Spinal cord (tissue), 10 donors: Measurements from ENCODE around the gene PKP1. TPM values are rescaled to one million over a fixed set of nuclear protein-coding genes. Genes with fewer than 3 reads are reported as not detected.

Experiments used
- DNase-seq, 6 donors: peaks; one replicate each; pipeline versions ENCODE4 v3.0.0 to v3.0.0-alpha.2; 2013 to 2015; ENCODE audit warnings: low spot score in 6 of 6, low read depth in 4 of 6
- H3K27ac ChIP-seq: one replicate; pipeline ENCODE4 v1.5.1; 2013; ENCODE audit warnings: low read depth, low read length, control low read depth
- H3K27me3 ChIP-seq: one replicate; pipeline ENCODE4 v1.6.1; 2013; ENCODE audit warnings: low read length; ENCODE audit not compliant: control insufficient read depth, insufficient read depth
- H3K36me3 ChIP-seq: one replicate; pipeline ENCODE4 v1.6.1; 2013; ENCODE audit warnings: low read length; ENCODE audit not compliant: control insufficient read depth, insufficient read depth
- H3K4me1 ChIP-seq: one replicate; pipeline ENCODE4 v1.6.1; 2013; ENCODE audit warnings: low read length; ENCODE audit not compliant: control insufficient read depth, insufficient read depth
- H3K4me3 ChIP-seq: one replicate; pipeline ENCODE4 v1.5.1; 2013; ENCODE audit warnings: low read depth, low read length, control low read depth
- H3K9me3 ChIP-seq: one replicate; pipeline ENCODE4 v1.6.1; 2013; ENCODE audit warnings: low read length; ENCODE audit not compliant: control insufficient read depth, insufficient read depth
- WGBS: methylation state at CpG from one replicate; pipeline ENCODE4 v1.1.5; 2013; ENCODE audit warnings: missing lambda C conversion rate; ENCODE audit not compliant: insufficient coverage; 5-methylcytosine and 5-hydroxymethylcytosine counted together
- polyA plus RNA-seq, 2 donors: library from polyadenylated mRNA; unstranded; fragments of 120-200 nt; gene quantifications; one replicate each; pipeline ENCODE4 v1.2.1, GENCODE V29; 2013; ENCODE audit not compliant: insufficient read length in 2 of 2
- total RNA-seq, 2 donors: library from RNA; depleted of rRNA in 1 of 2; stranded (reverse); fragments of 120-200 nt in 1 of 2; fragments of >200 nt in 1 of 2; gene quantifications; one replicate each; pipeline versions ENCODE4 v1.2.3 to v1.2.4, GENCODE V29; 2013 to 2014
- donor health status: healthy.

Gene PKP1
- total and polyA plus RNA-seq, 4 donors: 0.22 to 1.2 (median 0.99) TPM

GRCh38 chr1:201354151-201354900 is 71.0 kb downstream of the PKP1 start:
- no peaks in the 10 kb centered on the region for H3K9me3 ChIP-seq
- no peak overlapping the region for H3K27ac ChIP-seq
- peaks cover under 1% of the 10 kb centered on the region for H3K27me3 ChIP-seq
- H3K36me3 ChIP-seq: no peaks in the 10 kb centered on the region
- WGBS: 80% methylated on average over 3 of the region's 9 CpGs
- H3K4me3 ChIP-seq: no peak overlapping the region
- no peak for DNase-seq
- no peaks in the 10 kb centered on the region for H3K4me1 ChIP-seq

DNA sequence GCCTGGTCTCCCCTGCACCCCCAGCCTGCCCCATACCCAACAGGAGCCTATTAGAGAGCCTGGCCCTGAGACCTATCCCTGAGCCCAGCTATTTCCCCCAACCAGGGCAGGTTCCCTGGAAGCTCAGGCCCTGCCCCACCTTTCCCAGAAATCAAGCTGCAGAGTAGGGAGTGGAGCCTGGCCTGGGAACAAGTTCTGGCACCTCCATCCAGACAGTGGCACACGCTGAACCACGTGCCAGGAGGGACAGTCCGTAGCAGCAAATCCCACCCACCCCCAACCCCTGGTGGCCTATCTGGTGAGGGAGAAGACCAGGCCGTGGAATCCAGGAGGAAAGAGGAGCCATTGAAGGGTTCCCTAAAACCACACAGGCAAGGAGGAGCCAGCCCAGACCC is 71.6 kb downstream of the PKP1 start:
- no peak overlapping the region for H3K27ac ChIP-seq
- H3K4me3 ChIP-seq: no peak overlapping the region
- 20% methylated on average over 1 of the region's 4 CpGs for WGBS
- H3K9me3 ChIP-seq: no peaks in the 10 kb centered on the region
- H3K4me1 ChIP-seq: no peaks in the 10 kb centered on the region
- H3K36me3 ChIP-seq: no peaks in the 10 kb centered on the region
- no peak for DNase-seq
- H3K27me3 ChIP-seq: no peaks in the 10 kb centered on the region

DNA sequence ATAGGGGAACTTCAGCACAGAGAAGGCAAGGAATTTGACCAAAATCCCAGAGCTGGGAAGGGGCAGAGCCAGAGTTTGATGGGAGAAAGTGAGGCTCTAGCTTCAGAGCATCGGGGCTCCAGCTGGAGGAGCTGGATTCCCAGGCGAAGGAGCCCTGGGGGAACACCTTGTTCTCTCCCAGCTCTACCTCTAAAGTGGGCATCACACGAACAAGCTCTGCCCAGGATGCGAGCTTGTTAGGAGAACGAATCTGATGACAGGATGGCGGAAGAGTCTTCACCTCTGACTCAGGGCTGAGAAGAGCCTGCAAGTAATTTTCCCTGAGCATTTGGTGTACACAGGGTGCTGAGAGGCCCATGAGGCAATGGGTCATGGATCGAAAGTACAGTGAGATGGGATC is 72.2 kb downstream of the PKP1 start:
- no peak overlapping the region for H3K4me3 ChIP-seq
- DNase-seq: no peak
- no peak overlapping the region for H3K27ac ChIP-seq
- H3K27me3 ChIP-seq: no peaks in the 10 kb centered on the region
- 98% methylated on average over 6 of the region's 7 CpGs for WGBS
- no peaks in the 10 kb centered on the region for H3K9me3 ChIP-seq
- no peaks in the 10 kb centered on the region for H3K36me3 ChIP-seq
- H3K4me1 ChIP-seq: no peaks in the 10 kb centered on the region

DNA sequence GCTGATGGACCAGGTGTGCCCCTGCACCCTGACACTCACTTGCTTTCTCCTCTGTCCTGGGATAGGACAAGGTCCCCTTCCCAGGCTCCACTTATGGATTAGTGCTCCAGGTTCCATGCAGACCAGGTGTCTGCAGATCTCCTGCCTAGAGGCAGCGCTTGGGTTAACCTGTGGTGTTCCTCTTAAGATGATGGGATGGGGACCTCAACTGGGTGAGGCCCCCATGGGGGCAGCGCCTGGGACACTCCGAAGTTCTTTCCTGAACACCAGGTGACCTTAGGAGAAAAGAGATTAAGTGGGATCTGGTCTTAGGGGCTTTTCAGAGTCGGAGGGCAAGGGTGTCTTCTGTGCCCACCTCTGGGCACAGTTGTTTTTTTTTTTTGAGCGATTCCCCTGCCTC is 72.9 kb downstream of the PKP1 start:
- WGBS: 86% methylated on average over 5 of the region's 5 CpGs
- H3K4me1 ChIP-seq: no peaks in the 10 kb centered on the region
- no peak overlapping the region for H3K27ac ChIP-seq
- no peak overlapping the region for H3K4me3 ChIP-seq
- DNase-seq: no peak
- H3K36me3 ChIP-seq: no peaks in the 10 kb centered on the region
- no peaks in the 10 kb centered on the region for H3K27me3 ChIP-seq
- H3K9me3 ChIP-seq: no peaks in the 10 kb centered on the region

- Histone ChIP-seq H3K4me1 (no peaks in the 10 kb centered on the region), H3K9me3 (no peaks in the 10 kb centered on the region), H3K4me3 (no peak overlapping the region), H3K27ac (no peak overlapping the region), H3K27me3 (no peaks in the 10 kb centered on the region), H3K36me3 (no peaks in the 10 kb centered on the region)
- no peak for DNase-seq
- 80% methylated on average over 9 of the region's 11 CpGs for WGBS
Observed at GRCh38 chr1:201356701-201357100, 73.4 kb downstream of the PKP1 start.

DNA sequence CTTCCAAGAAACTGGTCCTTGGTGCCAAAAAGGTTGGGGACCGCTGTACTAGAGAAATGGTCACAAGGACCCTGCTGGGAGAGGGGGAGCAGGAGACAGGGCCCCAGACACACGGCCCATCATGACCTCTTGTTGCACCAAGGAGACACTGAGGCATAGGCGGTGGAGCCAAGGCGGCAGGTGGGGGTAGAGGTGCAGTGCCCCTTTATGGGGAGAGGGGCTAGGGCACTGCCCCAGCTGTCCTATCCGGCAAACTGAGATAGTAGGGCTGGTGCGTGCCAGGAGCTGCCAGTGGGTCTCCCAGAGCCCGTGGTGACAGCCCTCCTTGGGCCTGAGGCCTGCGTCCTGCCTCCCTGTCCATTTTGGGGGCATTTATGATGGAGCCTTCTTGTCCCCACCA is 73.9 kb downstream of the PKP1 start:
- Histone ChIP-seq H3K4me3 (no peak overlapping the region), H3K27ac (no peak overlapping the region), H3K4me1 (no peaks in the 10 kb centered on the region), H3K9me3 (no peaks in the 10 kb centered on the region), H3K27me3 (no peaks in the 10 kb centered on the region), H3K36me3 (no peaks in the 10 kb centered on the region)
- no peak for DNase-seq
- 98% methylated on average over 8 of the region's 8 CpGs for WGBS

GRCh38 chr1:201357636-201358348 is 74.5 kb downstream of the PKP1 start:
- 80% methylated on average over 6 of the region's 10 CpGs for WGBS

GRCh38 chr1:201358596-201358995 is 75.3 kb downstream of the PKP1 start:
- Histone ChIP-seq H3K4me1 (no peaks in the 10 kb centered on the region), H3K4me3 (no peak overlapping the region), H3K27ac (no peak overlapping the region), H3K9me3 (no peaks in the 10 kb centered on the region), H3K36me3 (no peaks in the 10 kb centered on the region), H3K27me3 (no peaks in the 10 kb centered on the region)
- WGBS: 60% methylated on average over 2 of the region's 4 CpGs
- no peak for DNase-seq

More at GRCh38 chr1:201357636-201358348, 74.5 kb downstream of the PKP1 start:
- Histone ChIP-seq H3K4me3 (no peak overlapping the region), H3K9me3 (no peaks in the 10 kb centered on the region), H3K4me1 (no peaks in the 10 kb centered on the region), H3K27ac (no peak overlapping the region), H3K36me3 (no peaks in the 10 kb centered on the region), H3K27me3 (no peaks in the 10 kb centered on the region)
- DNase-seq: peak in 1 of 6 donors; percentile 19

DNA sequence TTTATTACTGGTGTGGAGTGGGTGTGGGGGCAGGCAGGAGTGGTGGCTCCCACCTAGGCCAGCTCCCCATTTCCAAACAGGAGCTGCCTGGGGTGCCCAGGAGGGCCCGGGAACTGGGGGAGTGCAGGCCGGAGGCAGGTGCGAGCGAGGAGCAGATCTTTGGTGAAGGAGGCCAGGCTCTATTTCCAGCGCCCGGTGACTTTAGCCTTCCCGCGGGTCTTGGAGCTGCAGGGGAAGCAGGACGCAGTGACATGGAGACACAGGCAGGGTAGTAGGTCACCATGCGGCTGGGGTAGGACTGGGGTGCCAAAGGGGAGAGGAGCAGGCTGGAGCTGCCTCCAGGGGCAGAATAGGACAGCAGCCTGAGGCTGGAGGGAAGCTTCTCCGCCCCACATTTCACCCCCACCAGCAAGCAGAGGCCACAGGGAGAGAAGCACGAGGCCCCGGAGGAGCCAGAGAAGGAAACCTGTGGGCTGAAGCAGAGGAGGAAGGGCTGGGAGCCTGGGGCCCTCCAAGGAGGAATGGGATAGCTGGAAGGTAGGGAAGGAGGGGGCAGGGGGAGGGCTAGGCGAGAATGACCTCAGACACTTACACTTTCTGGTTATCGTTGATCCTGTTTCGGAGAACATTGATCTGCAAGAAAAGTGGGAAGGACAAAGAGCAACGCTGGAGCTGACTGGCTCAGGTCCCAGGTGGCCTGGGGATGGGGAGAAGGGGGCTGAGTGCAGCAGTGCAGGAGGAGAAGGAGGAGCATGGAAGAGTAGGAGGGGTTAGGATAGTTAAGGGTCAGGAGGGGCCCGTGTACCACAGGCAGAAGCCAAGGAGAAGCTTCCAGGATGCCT is 75.9 kb downstream of the PKP1 start:
- no peak for DNase-seq
- 78% methylated on average over 15 of the region's 18 CpGs for WGBS

More for the DNA sequence above, 75.9 kb downstream of the PKP1 start:
- Histone ChIP-seq H3K36me3 (no peaks in the 10 kb centered on the region), H3K4me3 (no peak overlapping the region), H3K27me3 (no peaks in the 10 kb centered on the region), H3K27ac (no peak overlapping the region), H3K4me1 (no peaks in the 10 kb centered on the region), H3K9me3 (no peaks in the 10 kb centered on the region)
